Measurements from ENCODE around the gene AQP11.

- TF ChIP-seq CTCF (IDR thresholded peaks at IDR 0.05) (no peak), POLR2A (IDR thresholded peaks at IDR 0.05) (no peak)
Measured at GRCh38 chr11:77647654-77648305, 58.0 kb downstream of the AQP11 start.
